ENCODE data around the gene APBB2.

Gene APBB2

DNA sequence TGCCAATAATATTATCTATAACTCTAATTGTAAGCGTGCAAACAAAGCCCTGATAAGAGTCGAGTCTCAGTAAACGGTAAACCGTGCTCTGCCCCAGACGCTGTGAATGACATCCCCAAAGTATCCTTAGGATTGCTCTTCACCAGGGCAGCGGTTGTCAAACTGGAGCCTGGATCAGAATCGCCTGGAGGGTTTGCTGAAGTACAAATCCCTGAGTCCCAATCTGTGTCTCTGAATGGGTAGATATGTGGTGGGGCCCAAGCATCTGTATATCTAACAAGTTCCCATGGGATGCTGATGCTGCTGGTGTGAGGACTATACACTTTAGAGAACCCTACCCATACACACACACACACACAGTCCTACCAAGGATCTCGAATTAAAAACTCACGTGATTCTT, 813 bp upstream of the APBB2 start:
- no peak for DNase-seq

DNA sequence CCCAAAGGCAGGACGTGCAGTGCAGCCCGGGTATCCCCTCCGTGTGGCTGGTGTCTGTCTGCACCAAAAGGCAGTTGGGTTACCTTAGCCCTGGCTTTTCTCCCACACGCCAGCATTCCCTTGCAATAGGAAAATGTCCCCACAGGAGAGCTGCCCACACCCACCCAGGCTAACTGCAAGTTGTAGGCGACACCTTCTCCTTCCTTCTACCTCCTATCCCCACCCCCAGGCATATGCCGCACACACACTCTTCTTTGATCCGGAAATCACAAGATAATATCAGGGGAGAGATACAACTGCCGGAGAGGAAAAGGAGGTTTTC, 444 bp upstream of the APBB2 start:
- DNase-seq, result no peak

DNA sequence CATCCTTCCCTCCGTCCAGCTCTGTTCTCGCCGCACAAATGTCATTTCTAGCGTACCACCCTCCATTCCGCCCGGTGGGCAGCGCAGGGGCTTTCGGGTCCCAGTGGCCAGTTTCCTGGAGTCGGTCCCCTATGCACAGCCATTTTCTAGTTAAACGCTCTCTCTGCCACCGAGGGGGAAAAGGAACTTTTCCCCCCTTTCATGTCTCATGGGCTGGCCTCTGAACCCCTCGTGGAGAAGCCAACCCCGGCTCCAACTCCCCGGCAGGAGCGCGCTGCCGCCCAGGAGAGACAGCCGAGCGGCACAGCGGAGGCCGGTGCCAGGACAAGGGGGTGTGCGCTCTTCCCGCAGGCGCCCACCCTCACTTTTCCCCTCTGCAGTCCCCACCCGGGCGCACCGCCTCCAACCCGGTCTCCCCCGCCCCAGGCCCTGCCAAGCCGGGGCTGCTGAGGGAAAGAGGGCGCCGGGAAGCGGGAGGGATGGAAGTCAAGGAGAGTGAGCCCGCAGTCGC, 662 bp downstream of the APBB2 start:
- DNase-seq, result no peak

DNA sequence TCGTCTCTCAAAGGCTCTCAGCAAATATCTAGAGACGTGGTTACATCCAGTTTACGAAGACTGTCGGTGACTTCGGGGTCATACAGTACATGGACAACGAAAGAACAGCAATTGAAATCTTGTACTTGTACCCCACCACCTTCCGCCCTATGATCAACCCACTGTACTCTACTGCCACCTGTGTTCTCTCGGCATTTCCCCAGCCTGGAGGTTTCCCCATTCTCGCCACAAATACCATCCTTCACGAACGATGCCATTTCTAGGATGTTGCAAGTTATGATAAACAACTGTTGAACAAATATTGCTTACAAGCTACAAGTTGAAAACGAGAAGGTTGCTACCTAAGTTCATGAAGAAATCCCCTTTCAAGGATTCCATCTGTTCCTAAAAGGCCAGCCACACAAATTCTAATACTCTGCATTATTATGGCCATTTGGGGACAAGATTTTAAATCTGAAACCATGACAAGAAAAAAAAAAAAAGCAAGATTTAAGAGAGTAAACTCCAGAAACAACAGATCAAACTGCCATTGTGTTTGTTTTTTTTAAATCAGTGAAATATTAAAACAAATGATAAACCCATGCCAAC, 1.6 kb downstream of the APBB2 start:
- DNase-seq, result peak; percentile 4

DNA sequence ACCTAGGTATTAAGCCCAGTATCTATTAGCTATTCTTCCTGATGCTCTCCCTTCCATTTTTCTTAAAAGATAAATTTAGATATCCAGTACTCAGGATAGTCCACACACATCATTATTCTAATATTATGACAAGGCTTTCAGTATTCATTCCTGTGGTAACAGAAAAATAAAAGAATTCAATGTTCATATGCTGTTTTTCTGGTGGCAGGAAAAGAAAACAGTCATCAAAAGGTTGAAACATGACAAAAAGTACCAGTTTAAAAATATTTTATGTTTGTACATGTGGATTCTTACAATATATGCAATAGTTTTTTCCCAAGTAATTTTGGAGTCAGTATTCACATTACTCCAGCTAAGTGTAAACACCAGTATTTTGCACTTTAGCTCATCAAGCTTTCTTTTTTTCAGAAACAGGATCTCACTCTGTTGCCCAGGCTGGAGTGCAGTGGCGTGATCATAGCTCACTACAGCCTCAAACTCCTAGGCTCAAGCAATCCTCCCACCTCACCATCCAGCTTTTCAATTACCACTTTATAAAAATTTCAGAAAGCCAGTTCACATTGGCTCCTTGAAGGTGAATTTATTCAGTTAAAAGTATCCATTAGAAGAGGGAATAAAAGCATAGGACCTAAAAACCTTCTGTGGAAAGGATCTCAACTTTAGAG, 2.3 kb downstream of the APBB2 start:
- DNase-seq, result no peak

DNA sequence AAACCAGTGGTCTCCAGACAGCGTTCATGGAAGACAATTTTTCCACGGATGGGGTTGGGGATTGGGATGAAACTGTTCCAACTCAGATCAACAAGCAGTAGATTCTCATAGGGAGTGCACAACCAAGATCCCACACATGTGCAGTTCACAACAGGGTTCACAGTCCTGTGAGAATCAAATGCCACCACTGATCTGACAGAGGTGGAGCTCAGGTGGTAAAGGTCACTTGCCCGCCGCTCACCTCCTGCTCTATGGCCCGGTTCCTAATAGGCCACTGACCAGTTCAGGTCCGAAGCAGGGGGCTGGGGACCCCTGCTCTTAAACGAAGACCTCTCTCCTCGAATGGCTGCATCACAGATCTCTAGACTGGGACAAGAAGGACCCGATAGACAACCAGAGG, 4.4 kb downstream of the APBB2 start:
- DNase-seq, result no peak

DNA sequence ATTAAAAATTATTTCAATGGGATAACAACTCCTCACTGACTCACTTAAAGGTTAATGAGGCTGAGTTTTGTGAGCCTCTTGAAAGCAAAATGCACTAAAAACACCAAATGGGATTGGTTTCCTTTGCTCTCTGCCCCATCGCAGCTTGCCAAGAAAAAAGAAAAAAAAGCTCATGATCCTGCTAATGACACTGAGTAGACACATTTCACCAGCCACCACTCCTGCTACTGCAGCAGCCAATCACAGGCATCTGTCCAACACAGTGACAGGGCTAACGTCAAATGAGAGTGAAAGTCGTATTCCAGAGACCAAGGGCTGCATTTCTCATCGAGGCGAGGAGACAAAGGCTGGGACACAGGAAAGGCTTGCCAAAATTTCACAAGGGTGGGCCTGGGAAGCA, 5.2 kb downstream of the APBB2 start:
- DNase-seq, result peak; percentile 82

DNA sequence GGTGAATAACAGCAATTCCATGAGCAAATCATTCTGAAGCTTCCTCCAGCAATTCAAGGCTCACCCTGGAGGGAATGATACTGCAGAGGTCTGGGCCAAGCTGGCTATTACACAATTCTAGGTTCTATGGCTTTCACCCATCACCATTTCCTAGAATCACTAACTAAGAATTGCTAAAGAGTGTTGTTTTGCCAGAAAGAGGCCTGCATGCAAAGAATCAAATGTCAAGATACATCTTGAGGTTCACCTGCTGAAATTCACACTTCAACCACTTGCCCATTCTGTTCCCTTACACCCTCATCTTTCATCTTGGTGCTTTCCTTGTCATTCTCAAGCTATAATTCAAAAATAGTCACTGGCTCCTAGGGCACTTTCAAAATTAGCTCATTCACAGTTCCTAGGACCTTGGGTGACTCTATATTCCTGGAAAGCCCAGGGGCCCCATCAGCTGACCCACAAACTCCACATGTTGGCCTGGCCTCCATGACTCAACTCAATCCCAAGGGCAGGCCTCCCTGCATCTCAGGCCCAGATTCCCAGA, 7.0 kb downstream of the APBB2 start:
- no peak for DNase-seq

DNA sequence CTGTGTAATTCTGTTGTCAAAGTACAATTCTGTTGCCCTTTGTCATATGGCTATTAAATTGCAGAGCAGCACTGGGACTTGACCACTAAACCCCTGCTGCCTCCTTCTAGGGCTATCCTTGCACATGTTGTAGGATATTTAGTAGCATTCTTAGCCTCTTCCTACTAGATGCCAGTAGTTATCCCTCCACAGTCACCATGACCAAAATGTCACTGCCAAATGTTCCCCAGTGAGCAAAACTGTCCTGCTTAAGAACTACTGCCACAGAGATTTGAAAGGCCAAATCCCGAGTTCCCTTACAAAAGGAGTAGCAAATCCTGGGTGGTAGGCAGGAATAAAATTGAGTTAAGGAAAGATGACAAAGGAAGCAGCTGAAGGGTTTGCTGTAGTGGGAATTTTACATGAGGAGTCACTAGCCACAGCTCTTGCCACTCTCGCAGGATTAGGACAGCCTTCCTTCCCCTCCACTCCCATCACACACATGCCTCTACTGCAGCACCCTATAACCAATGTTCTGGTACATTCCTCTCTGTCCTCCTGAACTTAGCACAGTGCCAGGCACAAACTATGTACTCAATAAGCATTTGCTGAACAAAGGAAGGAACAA, 8.4 kb downstream of the APBB2 start:
- no peak for DNase-seq

DNA sequence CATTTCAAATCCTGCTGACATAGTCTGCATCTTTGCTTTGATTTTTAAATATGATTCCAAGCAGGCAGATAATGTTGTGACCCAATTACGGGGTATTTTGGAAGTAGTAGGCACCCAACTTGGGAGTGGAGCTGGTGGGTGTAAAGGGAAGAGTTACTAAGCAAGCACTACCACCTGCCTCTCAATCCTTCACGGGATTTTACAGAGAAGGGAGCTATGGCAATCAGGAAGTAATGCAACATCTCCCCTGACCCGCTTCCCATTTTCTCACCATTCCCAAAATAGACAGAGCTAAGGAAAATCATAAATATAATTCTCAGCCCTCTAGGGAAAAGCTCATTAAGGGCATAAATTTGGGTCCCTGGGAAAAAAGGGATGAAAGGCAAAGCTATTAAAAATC, 9.2 kb downstream of the APBB2 start:
- DNase-seq, result no peak

DNA sequence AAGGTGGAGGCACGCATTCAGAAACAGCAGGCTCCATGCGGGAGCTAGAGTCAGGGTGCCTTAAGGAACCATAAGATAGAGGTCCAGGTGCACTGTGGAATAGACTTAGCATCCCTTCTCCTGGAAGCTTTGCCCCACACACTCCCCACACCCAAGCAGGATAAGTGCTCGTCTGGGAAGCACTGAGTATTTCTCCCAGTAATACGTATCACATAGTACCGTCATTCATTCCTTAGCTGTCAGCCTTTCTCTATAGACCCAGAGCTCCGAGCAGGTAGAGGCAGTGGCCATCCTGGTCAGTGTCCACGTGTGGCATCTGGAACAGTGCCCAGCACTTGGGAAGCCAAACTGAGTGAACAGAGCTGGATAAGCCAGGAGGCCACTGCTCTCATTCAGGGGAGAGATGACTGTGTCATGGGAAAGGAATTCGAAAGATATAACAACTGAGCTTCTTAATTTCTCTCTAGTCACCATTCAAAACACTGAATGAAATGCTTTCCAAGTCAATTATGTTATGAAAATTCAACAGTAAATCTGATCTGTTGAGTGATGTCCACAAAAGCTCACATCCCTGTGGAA, 9.9 kb downstream of the APBB2 start:
- DNase-seq, result no peak

DNA sequence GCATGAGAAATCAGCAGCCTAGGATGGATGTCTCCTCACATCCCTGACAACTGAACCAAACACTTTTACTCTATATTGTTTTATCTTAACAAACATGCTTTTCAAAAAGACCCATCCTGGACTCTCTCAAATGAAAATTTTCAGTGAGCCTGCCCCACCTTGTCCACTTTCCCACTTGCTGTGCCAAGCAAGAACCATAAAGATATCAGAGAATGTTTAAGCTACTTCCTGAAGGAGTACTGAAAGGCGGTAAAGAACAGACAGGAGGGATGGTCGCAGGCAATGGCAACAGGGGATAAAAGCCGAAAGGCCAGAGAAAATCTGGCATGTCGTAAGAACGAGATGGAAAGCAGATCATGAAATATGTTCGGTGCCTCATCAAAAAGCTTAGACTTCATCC, 10.5 kb downstream of the APBB2 start:
- no peak for DNase-seq

DNA sequence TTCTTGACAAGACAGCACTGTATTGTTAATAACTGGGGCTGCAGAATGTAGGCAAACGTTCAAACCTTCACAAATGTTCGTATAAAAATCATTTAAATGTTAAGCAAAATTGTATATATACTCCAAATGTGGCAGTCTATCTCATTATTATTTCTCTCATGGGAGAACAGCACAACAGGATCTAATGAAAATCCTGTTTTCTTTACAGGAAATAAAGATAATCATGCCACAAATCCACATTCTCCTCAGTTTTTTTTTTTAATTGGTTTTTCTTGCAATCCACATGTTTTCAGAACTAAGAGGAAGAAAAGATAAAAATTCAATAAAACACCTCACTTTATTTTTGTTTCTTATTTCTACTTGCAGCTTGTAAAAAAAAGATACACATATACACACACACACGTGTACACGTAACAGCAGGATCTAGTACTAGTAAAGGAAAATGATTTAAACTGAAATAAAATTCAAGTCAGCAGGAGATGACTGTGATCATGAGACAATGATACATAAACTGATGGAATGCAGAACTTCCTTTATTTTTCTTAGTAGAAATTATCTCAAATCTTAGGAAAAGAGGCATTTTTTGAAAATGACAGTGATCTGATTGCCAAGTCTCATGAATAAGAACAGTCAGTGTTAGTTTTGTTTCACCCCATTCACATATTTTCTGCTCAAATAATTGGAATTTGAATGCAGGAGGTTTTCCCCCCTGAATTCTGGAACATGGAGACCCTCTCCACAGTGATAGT, 11.3 kb downstream of the APBB2 start:
- DNase-seq, result no peak

DNA sequence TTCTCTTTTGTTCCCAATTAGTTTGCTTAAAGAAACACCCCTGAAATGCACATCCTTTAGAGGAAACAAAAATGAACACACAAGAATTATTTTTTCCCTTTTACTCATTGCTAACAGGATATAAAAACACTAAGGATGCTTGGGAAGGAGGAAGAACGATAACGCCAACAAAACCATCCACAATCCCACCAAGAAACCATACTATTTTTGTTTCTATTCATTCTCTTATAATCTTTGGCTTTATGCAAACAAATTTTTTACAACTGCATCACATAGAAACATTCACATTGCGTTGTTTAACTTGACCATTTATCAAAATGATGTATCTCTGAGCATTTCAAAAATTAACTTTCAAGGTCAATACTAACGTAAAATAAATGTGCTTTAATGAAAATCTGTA, 12.0 kb downstream of the APBB2 start:
- DNase-seq, result no peak

DNA sequence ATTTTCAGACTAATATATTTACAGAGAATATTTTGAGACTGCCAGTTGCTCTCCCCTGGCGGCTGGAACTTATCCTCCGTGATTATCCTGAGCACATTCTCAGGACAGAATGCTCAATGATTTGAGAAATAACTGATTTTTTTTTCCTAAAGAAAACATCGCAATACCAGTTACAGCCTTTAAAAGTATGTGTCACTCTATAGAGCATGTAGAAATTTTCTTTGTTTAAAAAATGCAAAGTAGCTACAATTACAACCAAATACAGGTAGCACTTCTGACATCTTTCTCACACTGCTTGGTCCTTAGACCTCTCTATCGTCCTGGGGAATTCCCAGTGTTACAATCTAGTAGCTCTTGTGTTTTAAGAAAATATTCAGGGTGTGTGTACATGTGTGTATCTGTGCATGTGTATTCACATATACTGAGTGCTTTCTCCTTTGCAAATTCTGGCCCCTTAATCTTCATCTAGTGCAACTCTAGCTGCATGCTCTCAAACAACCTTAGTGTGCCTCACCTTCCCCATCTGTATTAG, 13.8 kb downstream of the APBB2 start:
- DNase-seq, result no peak

DNA sequence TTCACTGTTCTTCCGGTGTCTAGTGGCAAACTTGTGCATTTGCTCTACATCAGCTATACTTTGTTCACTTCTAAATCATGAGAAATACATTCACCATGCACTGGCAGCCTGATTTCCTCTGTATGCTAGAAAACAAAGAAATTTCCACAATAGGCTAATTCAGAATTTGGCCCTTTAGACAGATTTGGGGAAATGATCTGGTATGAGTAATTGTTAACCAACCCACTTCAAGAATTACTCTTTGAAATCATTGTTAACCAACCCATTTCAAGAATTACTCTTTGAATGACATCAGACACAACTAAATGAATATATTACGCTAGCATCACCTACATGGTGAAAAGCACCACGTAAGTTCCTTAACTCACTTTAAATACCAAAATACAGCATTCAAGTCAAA, 14.6 kb downstream of the APBB2 start:
- no peak for DNase-seq

DNA sequence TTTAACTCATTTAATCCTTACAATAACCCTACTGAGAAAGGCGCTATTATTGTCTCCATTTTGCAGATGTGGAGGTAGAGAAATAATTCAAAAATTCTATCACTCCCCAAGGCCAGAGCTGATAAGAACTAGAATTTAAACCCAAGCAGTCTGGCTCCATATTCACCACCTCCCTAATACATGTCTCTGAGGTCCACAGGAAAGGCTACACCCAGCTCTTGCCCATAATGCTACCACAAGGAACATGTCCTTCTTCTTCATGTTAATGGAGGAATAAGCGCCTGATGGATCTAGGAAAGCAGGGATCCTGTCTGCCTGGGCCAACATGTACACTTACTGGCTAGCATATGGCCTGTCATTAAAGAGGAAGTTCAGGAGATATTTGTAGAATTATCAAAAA, 16.3 kb downstream of the APBB2 start:
- no peak for DNase-seq

DNA sequence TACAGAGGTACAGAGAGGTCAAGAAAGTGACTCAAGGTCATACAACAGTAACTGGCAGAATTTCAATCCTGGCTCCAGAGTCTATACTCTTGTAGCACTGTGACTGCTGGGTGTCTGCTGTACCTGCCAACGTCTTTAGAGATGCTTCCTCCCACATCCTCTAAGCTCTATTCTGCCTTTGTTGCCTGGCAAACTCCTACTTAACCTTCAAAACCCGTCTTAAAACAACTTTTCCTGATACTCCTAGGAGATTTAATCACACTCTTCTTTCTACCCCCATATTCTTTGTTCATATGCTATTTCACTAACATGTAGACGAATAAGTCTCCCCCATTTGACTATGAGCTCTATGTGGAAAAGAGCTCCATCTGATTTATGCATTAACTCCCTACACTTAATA, 16.8 kb downstream of the APBB2 start:
- DNase-seq, result no peak

DNA sequence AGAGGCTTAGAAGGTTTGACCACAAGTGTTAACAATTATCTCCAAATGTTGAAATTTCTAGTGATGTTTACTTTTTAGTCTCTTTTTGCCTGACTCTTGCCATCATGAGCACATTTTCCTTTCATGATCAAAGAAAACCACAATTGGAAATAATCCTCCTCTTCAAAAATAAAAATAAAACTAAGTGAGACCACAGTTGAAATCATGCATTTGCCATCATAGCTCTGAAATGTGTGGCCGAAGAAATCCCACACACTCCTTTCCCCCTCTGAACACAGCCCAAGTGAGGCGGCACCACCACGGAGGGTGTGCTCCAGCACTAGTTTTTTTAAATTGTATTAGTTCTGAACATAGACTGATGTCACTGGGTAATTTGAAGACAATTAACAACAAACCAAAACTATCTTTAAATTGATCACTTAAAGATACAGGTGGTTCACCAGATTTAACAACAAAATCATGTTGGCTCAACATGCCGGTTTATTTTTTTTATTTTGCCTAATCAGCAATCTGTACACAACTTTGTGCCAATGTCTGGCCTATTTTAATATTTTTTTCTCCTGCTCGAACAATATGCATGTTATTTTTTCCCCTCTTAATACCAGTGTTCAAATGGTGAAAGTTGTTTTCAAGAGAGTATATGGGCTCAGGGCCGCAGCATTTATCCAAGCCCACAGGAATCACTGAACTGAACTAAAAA, 17.6 kb downstream of the APBB2 start:
- DNase-seq, result no peak

DNA sequence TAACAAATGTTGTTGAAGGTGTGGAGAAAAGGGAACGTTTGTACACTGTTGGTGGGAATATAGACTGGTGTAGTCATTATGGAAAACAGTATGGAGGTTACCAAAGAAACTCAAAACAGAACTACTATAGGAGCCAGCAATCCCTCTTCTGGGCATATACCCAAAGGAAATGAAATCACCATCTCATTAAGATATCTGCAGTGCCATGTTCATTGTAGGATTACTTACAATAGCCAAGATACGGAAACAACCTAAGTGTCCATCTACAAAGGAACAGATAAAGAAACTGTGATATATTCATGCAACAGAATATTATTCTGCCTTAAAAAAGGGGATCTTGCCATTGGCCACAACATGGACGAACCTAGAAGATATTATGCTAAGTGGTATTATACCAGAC, 22.2 kb downstream of the APBB2 start:
- DNase-seq, result no peak

DNA sequence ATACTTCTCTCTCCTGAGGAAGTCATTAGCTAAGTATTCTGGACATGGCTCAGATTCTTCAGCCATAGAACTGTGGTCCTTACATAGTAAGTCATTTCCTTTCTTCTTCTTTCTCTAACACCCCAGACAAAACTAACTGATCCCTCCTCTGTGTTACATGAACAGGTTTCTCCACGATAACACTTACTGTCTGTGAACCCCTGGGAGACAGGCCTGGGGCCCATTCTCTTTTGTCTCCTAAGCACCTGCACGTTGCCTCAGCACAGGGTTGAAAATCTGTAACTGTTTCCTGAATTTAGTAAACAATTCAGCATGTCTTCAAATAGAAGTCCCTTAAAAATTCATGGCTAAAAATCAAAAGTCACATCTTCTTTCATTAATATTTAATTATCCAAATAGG, 24.7 kb downstream of the APBB2 start:
- no peak for DNase-seq

DNA sequence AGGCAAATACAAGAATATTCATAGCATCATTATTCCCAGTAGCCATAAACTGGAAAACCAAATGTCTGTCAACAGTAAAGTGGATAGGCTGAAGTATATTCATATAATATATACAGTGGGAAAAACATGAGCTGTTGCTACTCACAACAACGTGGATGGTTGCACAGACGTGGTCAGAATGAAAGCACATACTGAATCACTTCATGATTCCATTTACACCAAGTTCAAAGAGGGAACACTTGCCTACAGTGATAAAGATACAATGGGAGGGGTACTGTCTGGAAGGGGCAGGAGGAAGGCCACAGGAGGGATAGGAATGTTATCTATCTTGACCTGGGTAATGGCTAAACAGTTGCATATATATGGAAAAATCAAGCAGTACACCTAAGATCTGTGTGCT, 25.3 kb downstream of the APBB2 start:
- no peak for DNase-seq
